Epithelial cell of proximal tubule (primary cell): ENCODE data around the gene ATP8B2. TPM values are rescaled to one million over a fixed set of nuclear protein-coding genes. Genes with fewer than 3 reads are reported as not detected.
"Not testable (repeated sequence)": the region's sequence is repeated elsewhere in the genome, so short reads cannot be mapped to it uniquely, and the experiment has no call there.

Experiments used
- DNase-seq: peaks from one replicate; pipeline ENCODE4 v3.0.0-alpha.2; 2011; ENCODE audit warnings: low read depth
- H3K4me3 ChIP-seq: 2 replicates; pipeline ENCODE4 v1.5.1; 2011; ENCODE audit warnings: low read depth, mild to moderate bottlenecking, low read length
- total RNA-seq: library from RNA; depleted of rRNA; stranded (reverse); fragments of >200 nt; gene quantifications from 2 replicates; pipeline ENCODE4 v1.2.3, GENCODE V29; 2015
- TF ChIP-seq, protein P1 (sequence below): conservative IDR thresholded peaks from 2 replicates; pipeline ENCODE4 v1.5.1; 2012; ENCODE audit warnings: low read depth, mild to moderate bottlenecking, low read length

The ATP8B2 gene
- total RNA-seq, 1 donor from 2014 or later = 30.6 TPM

DNA sequence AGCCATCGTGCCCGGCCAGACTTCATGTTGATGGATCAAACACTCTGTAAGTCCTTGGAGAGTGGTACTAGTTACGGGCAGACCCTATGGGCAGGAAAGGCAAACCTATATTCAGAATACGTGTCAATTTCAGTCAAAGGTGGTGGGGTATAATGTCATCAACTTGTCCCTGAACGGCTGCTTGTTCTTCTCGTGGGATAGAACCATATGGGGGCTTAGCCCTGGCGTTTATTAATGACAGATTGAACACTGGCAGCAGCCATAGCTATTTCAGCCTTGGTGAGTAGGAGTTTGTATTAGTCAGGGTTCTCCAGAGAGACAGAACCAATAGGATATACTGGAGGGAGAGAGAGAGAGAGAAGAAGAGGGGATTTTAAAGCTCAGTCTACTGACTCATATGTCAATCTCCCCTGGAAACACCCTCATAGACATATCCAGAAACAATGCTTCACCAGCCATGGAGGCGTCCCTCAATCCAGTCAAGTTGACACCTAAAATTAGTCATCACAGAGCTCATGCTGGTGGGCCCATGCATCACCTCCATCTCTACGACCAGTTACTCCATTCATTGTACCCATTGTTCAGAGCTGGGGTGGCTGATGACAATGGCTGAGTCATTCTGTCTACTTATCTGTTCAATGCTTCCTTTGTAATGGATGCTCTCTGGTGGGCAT is 20.5 kb upstream of the ATP8B2 start:
- H3K4me3 ChIP-seq = no peak overlapping the region
- DNase-seq = no peak
- TF ChIP-seq, protein P1, sequence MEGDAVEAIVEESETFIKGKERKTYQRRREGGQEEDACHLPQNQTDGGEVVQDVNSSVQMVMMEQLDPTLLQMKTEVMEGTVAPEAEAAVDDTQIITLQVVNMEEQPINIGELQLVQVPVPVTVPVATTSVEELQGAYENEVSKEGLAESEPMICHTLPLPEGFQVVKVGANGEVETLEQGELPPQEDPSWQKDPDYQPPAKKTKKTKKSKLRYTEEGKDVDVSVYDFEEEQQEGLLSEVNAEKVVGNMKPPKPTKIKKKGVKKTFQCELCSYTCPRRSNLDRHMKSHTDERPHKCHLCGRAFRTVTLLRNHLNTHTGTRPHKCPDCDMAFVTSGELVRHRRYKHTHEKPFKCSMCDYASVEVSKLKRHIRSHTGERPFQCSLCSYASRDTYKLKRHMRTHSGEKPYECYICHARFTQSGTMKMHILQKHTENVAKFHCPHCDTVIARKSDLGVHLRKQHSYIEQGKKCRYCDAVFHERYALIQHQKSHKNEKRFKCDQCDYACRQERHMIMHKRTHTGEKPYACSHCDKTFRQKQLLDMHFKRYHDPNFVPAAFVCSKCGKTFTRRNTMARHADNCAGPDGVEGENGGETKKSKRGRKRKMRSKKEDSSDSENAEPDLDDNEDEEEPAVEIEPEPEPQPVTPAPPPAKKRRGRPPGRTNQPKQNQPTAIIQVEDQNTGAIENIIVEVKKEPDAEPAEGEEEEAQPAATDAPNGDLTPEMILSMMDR = no peak

DNA sequence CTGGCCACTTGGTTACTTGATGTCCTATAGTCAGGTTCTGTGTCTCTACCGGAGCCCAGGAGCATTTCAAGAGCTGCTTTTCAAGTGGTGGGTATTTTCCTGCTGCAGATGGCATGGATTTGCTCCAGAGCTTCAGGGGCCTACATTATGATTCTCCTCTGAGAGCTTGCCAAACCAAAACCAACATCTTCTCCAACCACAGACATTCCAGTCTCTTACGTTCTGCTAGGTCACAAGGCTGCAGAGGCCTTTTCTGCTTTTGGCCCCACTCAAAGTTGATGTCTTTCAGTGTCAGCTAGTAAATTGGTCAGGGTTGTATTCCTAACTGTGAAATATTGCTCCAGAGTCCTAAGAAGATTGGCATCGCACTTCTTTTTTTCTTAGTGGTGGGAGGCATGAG is 19.2 kb upstream of the ATP8B2 start:
- TF ChIP-seq, protein P1 = no peak
- DNase-seq = no peak
- H3K4me3 ChIP-seq = no peak overlapping the region

DNA sequence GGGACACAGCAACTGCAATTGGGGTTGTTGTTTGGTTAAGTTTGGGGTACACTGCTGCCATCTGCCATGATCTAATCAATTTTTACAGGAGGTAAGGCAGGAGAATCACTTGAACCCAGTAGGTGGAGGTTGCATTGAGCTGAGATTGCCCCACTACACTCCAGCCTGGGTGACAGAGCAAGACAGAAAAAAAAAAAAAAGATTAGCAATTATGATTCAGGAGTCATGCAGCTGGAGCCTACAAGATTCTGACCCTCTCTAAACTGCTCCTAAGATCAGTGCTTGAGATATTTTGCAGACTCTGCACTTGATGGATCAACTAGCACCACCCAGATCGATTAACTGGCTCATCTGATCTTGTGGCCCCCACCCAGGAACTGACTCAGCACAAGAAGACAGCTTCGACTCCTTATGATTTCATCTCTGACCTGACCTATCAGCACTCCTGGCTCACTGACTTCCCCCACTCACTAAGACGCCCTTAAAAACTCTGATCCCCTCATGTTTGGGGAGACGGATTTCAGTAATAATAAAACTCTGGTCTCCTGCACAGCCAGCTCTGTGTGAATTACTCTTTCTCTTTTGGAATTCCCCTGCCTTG is 17.6 kb upstream of the ATP8B2 start:
- not testable (repeated sequence) for DNase-seq, H3K4me3 ChIP-seq

DNA sequence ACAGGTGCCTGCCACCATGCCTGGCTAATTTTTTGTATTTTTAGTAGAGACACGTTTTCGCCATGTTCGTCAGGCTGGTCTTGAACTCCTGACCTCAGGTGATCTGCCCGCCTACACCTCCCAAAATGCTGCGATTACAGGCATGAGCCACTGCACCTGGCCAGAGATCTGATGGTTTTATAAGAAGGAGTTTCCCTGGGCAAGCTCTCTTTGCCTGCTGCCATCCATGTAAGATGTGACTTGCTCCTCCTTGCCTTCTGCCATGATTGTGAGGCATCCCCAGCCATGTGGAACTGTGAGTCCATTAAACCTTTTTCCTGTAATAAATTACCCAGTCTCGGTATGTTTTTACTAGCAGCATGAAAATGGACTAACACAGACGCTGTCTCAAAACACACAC is 16.2 kb upstream of the ATP8B2 start:
- not testable (repeated sequence) for DNase-seq, H3K4me3 ChIP-seq

DNA sequence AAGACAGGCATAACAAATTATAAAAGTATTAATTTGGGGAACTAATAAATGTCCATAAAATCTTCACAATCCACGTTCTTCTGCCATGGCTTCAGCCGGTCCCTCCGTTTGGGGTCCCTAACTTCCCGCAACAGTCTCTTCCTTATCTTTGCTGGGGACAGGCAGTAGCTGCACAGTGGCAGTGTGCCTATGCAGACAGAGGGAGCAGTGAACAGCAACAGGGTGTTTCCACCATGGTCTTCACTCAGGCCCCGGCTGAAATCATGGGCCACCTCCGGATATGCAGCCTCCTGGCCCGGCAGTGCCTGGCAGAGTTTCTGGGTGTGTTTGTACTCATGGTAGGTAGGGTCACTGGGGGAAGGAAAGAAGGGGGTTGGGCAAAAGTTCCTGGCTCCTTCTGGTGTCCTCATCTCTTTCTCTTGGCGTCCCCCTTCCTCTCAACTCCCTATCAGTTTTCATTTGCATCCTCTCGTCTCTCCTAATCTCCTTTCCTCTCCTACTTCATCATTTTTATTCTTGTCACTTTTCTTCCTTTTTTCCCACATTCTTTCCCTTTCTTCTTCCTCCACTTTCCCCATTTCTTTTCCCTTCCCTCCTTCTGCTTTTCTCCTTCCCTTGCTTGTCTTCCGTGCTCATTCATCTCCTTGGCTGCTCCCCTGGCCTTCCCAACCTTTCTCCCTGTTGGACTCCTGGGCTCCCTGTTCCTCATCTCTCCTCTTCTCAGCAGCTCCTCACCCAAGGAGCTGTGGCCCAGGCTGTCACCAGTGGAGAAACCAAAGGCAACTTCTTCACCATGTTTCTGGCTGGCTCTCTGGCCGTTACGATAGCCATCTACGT is 12.9 kb upstream of the ATP8B2 start:
- not testable (repeated sequence) for H3K4me3 ChIP-seq, DNase-seq

DNA sequence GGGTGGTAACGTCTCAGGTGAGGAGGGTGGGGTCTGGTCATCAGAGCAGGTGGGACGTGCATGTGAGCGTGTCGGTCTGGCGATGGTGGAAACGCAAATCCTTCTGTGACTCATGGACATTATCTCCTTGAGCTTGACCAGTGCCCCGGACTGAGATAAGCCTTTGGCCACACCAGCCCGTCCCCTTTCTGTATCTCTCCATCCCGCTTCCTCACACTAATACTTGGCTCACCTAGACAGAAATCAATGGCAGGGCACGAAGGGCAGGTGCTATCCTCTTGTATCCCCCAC is 12.3 kb upstream of the ATP8B2 start:
- no peak overlapping the region for H3K4me3 ChIP-seq
- TF ChIP-seq, protein P1 = no peak
- DNase-seq = no peak

DNA sequence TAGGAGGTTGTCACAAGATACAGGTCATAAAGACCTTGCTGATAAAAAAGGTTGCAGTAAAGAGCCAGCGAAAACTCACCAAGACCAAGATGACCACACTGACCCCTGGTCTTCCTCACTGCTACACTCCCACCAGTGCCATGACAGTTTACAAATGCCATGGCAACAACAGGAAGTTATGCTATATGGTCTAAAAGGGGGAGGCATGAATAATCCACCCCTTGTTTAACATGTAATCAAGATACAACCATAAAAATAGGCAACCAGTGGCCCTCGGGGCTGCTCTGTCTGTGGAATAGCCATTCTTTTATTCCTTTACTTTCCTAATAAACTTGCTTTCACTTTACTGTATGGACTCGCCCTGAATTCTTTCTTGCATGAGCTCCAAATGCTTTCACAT is 11.1 kb upstream of the ATP8B2 start:
- not testable (repeated sequence) for DNase-seq, H3K4me3 ChIP-seq

DNA sequence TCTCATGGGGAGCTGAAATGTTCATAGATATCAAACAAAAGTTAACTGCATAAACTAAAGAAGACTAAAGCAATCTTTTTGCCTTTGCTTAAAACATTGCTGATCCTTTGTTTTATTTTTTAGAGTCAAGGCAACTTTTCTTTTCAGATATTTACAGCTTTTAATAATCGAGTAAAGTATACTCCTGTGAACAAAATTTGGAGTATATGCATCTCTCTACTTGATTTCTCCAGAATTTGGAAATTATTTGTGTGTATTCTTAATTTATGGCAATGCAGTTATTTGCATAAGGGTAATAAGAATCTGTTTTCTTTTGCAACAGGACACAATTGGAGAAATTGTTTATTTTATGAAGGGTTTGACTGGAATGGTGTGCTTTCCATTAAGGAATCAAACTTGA is 8.6 kb upstream of the ATP8B2 start:
- no peak overlapping the region for H3K4me3 ChIP-seq
- TF ChIP-seq, protein P1 = no peak
- no peak for DNase-seq

DNA sequence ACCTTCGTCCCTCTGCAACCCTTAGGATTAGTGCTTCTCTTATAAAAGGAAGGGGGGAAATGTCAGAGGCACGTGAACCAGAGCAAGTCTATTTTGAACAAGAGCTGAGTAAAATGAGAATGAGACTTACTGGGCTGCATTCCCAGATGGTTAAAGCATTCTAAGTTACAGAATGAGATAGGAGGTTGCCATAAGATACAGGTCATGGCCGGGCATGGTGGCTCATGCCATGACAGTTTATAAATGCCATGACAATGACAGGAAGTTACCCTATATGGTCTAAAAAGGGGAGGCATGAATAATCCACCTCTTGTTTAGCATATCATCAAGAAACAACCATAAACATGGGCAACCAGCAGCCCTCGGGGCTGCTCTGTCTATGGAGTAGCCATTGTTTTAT is 6.9 kb upstream of the ATP8B2 start:
- TF ChIP-seq, protein P1 = no peak
- H3K4me3 ChIP-seq = no peak overlapping the region
- DNase-seq = no peak
